Measurements from ENCODE around the gene CMC1.

DNA sequence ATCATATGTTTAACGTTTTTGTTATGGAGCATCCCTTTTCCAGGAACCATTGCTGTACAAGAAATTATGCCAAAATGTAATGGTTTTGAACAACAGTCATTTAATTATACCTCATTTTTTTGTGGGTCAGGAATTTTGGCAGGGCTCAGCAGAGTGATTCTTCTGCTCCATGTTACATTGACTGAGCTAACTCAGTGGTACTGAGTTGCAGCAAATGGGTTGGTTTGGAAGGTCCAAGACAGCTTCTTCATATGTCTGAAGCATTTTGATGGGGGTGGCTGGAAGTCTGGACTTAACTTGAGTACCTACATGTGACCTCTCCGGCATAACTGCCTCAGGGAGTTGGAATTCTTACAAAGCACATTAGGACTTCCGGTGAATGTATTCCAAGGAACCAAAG lies 26.0 kb upstream of the CMC1 start:
- TF ChIP-seq EZH2 (IDR thresholded peaks at IDR 0.05; ENCODE audit: insufficient read depth, poor library complexity, severe bottlenecking) (no peak), EZH2phosphoT487 (IDR thresholded peaks at IDR 0.05; ENCODE audit: insufficient read depth, low read depth) (no peak)
